22Rv1 (cell line): Measurements from ENCODE around the gene KRT83.

Experiments
- ZFX ChIP-seq: fragments of 450-650 bp; IDR thresholded peaks from 2 replicates; pipeline ENCODE4 v1.6.1; 2017; ENCODE audit warnings: antibody characterized with exemption, borderline replicate concordance
- TF ChIP-seq, protein P1 (sequence below): fragments of 450-650 bp; IDR thresholded peaks from 2 replicates; pipeline ENCODE4 v1.5.1; 2017; ENCODE audit warnings: mild to moderate bottlenecking

DNA sequence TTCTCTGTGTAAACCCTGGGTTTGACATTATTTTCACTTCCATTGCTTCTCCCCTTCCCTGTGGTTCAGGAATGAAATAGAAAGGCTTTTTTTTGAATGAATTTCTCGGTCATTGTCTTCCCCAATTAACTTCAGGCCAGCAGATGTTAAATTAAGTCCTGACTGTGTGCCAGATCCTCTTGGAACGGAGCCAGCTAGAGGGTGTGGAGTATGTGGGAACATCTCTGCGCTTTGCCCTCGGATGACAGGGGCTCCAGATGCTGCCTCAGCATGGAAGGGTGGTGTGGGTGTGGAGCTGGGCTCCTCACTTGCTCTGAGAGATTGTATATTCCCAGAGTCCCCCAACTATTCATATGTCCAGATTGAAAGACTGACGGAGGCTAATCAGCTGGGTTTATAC, 33.0 kb upstream of the KRT83 start:
- TF ChIP-seq, protein P1, sequence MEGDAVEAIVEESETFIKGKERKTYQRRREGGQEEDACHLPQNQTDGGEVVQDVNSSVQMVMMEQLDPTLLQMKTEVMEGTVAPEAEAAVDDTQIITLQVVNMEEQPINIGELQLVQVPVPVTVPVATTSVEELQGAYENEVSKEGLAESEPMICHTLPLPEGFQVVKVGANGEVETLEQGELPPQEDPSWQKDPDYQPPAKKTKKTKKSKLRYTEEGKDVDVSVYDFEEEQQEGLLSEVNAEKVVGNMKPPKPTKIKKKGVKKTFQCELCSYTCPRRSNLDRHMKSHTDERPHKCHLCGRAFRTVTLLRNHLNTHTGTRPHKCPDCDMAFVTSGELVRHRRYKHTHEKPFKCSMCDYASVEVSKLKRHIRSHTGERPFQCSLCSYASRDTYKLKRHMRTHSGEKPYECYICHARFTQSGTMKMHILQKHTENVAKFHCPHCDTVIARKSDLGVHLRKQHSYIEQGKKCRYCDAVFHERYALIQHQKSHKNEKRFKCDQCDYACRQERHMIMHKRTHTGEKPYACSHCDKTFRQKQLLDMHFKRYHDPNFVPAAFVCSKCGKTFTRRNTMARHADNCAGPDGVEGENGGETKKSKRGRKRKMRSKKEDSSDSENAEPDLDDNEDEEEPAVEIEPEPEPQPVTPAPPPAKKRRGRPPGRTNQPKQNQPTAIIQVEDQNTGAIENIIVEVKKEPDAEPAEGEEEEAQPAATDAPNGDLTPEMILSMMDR = no peak
- no peak for TF ChIP-seq ZFX
